NAMALWA (cell line): ENCODE measurements around the gene CDC14B.
"Not testable (repeated sequence)": the region's sequence is repeated elsewhere in the genome, so short reads cannot be mapped to it uniquely, and the experiment has no call there.

ENCODE experiments used
- DNase-seq: peaks from one replicate; pipeline ENCODE4 v3.0.0-alpha.2; 2015; ENCODE audit warnings: low spot score

Gene CDC14B

GRCh38 chr9:96532173-96532572, 87.5 kb downstream of the CDC14B start:
- DNase-seq, result no peak

- no peak for DNase-seq
Observed at GRCh38 chr9:96524764-96525163, 94.9 kb downstream of the CDC14B start.

GRCh38 chr9:96524045-96524444, 95.6 kb downstream of the CDC14B start:
- no peak for DNase-seq

- DNase-seq, result no peak
Observed at GRCh38 chr9:96523374-96523773, 96.3 kb downstream of the CDC14B start.

- no peak for DNase-seq
Observed at GRCh38 chr9:96522366-96522765, 97.3 kb downstream of the CDC14B start.

GRCh38 chr9:96519787-96520186, 99.9 kb downstream of the CDC14B start:
- no peak for DNase-seq

GRCh38 chr9:96519095-96519494, 100.5 kb downstream of the CDC14B start:
- DNase-seq, result no peak

GRCh38 chr9:96515621-96516470, 103.8 kb downstream of the CDC14B start:
- no peak for DNase-seq

GRCh38 chr9:96514800-96515158, 104.9 kb downstream of the CDC14B start:
- DNase-seq, result no peak

- no peak for DNase-seq
Observed at GRCh38 chr9:96514108-96514799, 105.4 kb downstream of the CDC14B start.

GRCh38 chr9:96513622-96514021, 106.0 kb downstream of the CDC14B start:
- no peak for DNase-seq

GRCh38 chr9:96512240-96512639, 107.4 kb downstream of the CDC14B start:
- DNase-seq, result no peak

GRCh38 chr9:96510258-96510657, 109.4 kb downstream of the CDC14B start:
- DNase-seq, result no peak

GRCh38 chr9:96509848-96510247, 109.8 kb downstream of the CDC14B start:
- DNase-seq, result no peak

GRCh38 chr9:96509026-96509425, 110.6 kb downstream of the CDC14B start:
- no peak for DNase-seq

- no peak for DNase-seq
Observed at GRCh38 chr9:96508227-96508940, 111.3 kb downstream of the CDC14B start.

GRCh38 chr9:96505316-96505991, 114.2 kb downstream of the CDC14B start:
- no peak for DNase-seq

GRCh38 chr9:96503918-96504317, 115.7 kb downstream of the CDC14B start:
- DNase-seq, result no peak

- DNase-seq, result not testable (repeated sequence)
Observed at GRCh38 chr9:96503374-96503748, 116.3 kb downstream of the CDC14B start.

- no peak for DNase-seq
Observed at GRCh38 chr9:96502539-96503373, 116.9 kb downstream of the CDC14B start.
